Activated T-helper 1 cell treated with Interleukin-2 at 50 U/mL for 16 hours (primary cell): Measurements from ENCODE around the gene FBXO47.
"Not testable (repeated sequence)": the region's sequence is repeated elsewhere in the genome, so short reads cannot be mapped to it uniquely, and the experiment has no call there.

Source experiments
- DNase-seq: peaks from one replicate; pipeline ENCODE4 v3.0.0-alpha.2; 2020; ENCODE audit warnings: low read depth

Gene FBXO47

DNA sequence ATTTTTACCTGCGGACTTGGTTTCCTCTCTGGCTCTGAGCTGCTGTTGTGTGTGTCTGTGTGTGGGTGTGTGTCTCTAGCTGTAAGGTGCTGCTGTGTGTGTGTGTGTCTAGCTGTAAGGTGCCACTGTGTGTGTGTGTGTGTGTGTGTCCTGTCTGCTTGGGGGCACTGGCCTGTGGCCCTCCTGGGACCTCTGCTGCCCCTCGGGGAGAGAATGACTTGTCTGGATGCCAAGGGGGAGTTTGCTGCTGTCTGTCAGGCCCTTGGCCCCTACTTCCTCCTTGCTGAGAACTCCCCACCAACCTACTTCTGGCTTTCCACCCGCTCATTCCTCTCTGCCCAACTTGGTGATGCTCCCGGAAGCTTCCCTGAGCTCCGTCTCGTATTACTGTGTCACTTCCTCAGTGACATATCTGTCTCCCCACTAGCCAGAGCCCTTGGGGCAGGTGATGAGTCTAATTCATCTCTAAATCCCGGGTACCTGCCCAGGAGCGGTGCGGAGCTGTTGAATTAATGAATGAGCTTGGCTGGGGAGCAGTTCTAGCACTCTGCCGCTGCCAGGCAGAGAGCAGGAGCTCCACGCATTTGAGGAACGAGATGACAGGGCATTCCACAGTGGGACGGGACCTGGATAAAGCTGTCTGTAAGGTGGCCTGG is 45.3 kb downstream of the FBXO47 start:
- DNase-seq = no peak

DNA sequence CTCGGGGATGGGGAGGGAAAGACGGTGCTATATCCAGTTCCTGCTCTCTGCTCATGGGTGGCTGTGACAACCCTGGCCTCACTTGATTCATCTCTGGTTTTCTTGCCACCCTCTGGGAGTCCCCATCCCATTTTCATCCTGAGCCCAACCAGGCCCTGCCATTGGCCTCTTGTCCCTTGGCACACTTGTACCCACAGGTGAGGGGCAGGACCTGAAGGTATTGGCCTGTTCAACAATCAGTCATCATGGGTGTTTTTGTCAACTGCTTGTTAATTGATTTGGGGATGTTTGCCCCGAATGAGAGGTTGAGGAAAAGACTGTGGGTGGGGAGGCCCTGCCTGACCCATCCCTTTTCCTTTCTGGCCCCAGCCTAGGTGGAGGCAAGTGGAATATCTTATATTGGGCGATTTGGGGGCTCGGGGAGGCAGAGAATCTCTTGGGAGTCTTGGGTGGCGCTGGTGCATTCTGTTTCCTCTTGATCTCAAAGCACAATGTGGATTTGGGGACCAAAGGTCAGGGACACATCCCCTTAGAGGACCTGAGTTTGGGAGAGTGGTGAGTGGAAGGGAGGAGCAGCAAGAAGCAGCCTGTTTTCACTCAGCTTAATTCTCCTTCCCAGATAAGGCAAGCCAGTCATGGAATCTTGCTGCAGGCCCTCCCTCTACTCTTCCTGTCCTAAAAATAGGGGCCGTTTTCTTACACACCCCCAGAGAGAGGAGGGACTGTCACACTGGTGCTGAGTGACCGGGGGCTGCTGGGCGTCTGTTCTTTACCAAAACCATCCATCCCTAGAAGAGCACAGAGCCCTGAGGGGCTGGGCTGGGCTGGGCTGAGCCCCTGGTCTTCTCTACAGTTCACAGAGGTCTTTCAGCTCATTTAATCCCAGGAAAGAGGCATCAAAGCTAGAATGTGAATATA is 46.6 kb downstream of the FBXO47 start:
- DNase-seq = no peak

DNA sequence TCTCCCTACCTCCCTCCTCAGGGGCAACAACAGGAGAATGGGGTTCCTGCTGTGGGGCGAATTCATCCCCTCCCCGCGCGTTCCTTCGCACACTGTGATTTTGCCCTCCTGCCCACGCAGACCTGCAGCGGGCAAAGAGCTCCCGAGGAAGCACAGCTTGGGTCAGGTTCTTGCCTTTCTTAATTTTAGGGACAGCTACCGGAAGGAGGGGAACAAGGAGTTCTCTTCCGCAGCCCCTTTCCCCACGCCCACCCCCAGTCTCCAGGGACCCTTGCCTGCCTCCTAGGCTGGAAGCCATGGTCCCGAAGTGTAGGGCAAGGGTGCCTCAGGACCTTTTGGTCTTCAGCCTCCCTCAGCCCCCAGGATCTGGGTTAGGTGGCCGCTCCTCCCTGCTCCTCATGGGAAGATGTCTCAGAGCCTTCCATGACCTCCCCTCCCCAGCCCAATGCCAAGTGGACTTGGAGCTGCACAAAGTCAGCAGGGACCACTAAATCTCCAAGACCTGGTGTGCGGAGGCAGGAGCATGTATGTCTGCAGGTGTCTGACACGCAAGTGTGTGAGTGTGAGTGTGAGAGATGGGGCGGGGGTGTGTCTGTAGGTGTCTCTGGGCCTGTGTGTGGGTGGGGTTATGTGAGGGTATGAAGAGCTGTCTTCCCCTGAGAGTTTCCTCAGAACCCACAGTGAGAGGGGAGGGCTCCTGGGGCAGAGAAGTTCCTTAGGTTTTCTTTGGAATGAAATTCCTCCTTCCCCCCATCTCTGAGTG is 47.7 kb downstream of the FBXO47 start:
- DNase-seq = no peak

DNA sequence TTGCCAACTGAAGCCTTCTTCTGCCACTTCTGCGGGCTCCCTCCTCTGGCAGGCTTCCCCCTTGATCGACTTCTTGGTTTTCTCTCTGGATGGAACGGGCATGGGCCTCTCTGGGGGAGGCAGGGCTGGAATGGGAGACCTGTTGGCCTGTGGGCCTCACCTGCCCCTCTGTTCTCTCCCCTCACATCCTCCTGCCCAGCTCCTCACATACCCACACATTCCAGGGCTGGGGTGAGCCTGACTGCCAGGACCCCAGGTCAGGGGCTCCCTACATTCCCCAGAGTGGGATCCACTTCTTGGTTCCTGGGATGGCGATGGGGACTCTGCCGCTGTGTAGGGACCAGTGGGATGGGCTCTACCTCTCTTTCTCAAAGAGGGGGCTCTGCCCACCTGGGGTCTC is 48.3 kb downstream of the FBXO47 start:
- no peak for DNase-seq

DNA sequence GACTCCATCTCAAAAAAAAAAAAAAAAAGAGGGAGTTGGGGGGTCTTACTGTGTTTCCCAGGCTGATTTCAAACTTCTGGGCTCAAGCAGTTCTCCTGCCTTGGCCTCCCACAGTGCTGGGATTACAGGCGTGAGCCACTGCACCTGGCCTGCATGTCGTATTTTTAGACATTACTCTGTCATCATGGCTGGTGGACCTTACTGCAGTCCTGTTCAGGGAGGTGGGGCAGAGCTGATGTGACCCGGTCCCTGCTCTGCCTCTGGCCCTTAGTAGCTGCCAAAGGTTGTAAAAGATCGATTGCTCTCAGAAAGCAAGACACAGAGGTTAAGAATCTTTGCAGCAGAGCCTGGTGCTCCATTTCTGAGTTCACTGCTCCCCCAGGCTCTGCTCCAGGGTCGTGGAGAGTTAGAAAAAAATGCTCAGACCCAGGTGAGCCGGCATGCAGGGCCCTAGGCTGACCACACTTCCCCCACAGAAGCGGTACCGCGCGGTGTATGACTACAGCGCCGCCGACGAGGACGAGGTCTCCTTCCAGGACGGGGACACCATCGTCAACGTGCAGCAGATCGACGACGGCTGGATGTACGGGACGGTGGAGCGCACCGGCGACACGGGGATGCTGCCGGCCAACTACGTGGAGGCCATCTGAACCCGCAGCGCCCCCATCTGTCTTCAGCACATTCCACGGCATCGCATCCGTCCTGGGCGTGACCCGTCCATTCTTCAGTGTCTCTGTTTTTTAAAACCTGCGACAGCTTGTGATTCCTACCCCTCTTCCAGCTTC is 48.9 kb downstream of the FBXO47 start:
- no peak for DNase-seq

DNA sequence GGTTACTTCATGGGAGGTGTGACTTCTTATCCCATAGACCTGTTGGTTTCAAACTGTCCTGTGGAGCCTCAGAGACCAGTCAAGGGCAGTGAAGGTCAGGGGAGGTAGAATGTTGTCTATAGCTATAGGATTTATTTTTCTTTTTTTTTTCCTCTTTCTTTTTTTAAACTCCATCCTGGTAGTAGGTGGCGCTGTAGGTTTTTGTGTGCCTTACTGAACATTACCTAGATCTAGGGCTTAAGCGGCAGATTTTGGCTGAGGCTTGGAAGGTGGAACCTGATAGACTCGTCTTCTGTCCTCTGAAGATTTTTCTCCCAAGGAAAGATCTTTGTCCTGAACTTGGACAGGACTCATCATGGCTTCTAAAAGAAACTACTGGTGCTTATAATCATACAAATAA is 49.9 kb downstream of the FBXO47 start:
- no peak for DNase-seq

DNA sequence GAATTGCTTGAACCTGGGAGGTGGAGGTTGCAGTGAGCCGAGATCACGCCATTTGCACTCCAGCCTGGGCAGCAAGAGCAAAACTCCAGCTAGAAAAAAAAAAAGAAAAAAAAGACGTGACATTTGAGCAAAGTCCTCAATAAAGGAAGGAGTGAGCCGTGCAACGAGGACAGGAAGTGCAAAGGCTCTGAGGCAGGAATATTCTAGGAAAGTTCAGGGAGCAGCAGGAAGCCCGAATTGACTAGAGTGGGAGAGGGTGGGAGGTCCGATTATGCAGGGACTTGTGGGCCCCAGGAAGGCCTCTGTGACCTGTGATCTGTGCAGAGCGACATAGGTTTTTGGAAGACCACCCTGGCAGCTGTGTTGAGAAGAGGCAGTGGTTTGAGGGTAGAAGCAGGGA is 50.4 kb downstream of the FBXO47 start:
- no peak for DNase-seq

DNA sequence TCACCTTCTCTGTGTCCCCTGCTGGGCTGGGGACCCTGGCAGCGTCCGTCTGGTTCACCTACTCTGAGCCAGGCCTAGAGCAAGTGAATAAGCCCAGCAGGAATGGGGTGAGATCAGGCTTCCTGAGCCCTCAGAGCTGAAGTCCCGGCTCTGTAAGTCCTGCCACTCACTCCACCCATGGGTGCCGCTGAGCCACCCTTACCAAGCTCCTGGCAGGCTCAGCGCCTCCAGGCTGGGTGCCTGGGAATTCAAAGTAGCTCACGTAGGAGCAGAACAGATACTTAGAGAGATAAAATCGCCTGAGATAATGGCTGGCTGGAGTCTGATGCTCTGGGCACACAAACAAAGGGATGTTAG is 51.6 kb downstream of the FBXO47 start:
- no peak for DNase-seq

DNA sequence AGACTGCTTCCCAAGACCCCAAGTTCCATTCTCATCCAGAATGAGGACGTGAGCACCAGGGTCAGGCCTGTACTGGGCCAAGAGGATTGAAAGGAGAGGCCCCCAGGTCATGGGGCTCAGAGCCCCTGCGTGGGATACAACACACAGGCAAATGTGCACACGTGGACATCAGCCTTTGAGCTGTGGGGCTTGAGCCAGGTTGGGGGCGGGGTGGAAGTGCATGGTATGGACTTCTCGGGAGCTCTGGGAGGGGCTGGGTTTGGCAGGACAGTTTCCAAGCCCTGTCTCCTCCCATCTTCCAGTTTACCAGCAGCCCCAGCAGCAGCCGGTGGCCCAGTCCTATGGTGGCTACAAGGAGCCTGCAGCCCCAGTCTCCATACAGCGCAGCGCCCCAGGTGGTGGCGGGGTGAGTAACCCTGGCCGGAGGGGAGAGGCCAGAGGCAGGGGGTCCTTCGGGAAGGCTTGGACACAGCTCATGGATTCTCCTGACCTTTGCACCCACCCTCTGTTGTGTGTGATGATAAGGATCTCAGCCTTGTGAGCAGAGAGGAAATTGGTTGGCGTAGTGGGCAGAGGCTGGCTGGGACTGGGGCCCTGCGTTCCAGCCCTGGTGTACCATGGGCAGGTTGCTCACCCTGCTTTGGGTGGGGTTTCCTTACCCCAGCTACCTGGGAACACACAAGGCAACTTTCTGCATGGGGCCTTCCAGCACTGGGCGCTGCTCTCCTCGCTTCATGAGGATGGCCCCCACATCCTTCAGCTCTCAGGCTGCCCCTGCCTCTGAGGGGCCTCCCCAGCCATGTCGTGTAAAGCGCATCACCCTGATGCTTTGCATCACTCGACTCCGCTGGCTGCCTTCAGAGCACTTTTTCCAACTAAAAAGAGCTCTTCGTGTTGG is 52.2 kb downstream of the FBXO47 start:
- no peak for DNase-seq

DNA sequence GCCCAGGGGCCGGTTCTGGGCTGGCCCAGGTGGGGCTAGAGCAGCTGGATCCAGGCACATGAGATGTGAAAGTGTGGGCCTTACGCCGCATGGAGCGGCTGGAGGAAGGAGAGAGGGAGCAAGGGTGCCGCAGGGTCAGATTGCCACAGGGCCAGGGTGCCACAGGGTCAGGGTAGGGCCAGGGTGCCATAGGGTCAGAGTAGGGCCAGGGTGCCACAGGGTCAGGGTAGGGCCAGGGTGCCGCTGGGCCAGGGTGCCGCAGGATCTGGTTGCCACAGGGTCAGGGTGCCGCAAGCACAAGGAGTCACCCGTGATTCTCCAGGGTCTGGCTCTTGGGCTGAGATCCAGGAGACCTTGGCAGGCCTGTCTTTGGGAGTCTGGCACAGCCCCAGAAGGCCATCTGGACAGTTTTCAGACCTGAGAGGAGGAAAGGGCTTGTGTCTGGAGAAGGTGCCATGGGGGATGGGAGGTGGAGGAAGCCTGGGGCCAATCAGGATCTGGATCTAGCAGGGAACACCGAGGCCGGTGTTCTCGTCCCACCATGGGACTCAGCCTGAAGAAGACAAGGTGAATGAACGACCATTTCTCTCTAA is 54.9 kb downstream of the FBXO47 start:
- no peak for DNase-seq

DNA sequence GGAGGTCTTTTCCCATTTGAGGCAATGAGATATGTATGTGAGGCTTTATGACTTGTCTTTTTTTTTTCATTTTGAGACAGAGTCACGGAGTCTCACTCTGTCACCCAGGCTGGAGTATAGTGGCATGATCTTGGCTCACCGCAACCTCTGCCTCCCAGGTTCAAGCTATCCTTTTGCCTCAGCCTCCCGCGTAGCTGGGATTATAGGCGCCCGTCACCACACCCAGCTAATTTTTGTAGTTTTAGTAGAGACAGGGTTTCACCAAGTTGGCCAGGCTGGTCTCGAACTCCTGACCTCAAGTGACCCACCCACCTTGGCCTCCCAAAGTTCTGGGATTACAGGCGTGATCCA is 55.5 kb downstream of the FBXO47 start:
- DNase-seq = not testable (repeated sequence)

DNA sequence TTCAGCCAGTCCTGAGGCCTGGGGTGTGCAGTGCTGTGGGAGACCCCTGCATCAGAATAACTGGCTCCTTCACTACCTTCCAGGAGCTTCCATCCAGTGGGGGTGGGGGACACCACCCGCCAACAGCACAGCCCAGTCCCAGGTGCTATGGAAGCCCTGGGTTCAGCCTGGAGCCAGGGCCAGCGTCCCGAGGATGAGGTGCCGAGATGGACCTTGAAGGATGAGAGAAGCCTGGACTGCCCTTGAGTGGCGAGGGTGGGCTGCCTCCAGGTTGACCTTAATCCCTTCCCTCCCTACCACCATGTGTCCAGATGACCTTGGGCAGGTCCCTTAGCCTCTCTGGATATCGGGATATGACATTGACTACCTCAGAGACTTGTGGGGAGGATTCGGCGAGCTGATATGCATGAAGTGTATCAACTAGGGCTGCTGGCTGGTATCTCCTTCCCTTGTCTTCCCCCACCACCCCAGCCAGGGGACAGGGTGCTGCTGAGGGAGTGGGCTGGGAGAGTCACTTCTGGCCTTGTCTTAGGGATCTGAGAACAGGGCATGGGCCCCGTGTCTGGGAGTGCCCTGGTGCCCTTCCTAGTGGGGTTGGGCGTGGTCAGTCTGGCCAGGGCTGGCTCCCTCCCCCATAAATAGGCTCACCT is 56.0 kb downstream of the FBXO47 start:
- DNase-seq = no peak

DNA sequence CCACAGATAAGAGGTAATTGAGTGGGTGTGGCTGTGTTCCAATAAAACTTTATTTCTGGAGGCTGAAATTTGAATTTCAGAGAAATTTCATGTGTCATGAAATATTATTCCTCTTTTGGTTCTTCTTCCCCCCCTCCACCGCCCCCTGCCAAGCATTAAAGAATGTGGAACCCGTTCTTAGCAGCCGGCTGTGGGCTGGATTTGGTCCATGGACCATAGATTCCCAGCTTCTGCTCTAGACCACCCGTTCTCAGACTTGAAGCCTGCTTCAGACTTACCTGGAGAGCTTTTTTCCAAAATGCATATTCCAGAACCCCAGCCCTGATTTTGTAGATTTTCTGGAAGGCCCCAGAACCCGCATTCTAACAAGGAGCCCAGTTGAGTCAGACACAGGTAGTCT is 56.9 kb downstream of the FBXO47 start:
- DNase-seq = no peak

GRCh38 chr17:38908676-38909181 is 58.5 kb downstream of the FBXO47 start:
- no peak for DNase-seq

DNA sequence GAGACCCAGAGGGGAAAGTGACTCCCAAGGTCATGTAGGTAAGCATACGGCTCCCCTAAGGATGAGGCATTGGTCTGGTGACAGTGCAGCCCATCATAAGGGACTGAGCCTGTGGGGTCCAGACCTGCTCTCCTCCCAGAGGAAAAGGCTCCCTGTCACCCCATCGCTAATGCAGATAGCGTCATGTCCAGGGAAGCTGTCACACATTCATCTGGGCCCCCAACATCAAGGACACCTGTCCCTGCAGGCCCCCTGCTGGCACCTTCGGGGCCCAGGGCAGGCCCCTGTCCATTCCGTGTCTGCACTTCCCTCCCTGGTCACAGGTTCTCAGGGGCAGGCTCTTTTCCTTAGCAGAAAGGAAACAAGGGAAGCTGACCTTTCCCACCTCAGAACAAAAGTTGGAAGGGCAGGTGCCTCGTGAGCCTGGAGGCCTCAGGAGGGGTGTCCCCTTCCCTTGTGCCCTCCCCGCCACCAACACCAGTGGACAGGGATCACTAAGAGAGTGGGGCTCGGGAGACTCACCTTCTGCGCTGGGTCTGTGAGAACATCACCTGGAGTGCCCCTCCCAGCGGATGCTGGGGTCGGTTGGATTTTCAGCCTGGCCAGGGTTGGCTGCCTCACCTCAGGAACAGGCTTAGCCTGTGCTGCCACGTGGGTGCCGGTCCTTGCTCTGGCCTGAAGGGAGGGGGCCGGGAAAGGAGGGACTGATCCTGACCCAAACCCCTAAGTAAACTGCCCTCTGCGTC is 59.1 kb downstream of the FBXO47 start:
- DNase-seq = no peak

DNA sequence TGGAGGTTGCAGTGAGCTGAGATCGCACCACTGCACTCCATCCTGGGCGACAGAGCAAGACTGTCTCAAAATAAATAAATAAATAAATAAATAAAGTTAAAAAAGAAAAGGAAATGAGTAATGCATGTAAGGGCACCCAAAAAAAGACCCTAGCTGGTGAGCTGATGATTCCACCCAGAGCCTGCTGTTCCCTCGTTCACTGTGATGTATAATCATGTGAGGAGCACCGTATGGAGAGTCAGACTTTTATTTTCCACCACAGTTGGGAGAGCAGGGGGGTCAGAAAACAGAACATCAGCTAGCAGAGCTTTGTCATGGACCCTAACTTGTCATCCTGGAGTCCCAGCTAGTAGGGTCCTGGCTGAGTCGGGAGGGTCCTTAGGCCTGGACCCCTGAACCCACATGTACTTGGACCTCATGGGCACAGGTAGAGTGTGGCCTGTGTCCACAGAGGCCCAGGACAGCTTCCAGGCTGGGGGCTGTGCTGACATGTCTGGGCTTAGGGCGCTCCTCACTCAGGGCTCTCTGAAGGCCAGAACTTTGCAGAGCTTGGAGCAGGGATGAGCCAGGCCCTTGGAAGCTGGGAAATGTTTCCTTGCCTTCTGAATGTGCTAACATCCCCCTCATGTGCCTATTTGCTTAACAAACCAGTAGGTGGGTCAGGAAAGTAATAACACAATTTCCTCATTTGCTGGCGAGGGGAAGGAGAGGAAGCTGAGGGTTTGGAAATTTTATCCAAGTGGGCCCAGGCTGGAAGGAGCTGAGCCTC is 60.6 kb downstream of the FBXO47 start:
- DNase-seq = no peak

DNA sequence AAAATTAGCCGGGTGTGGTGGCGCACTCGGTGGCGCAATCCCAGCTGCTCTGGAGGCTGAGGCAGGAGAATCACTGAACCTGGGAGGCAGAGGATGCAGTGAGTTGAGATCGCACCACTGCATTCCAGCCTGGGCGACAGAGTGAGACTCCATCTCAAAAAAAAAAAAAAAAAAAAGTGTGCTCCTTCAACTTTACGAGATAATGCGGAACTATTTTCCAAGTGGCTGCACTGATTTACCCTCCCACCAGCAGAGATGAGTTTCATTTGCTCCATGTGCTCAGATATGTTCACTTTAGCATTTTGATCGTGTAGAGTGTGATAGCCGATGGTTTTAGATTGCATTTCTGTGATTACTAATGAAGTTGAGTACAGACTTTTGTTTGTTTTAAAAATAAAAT is 61.8 kb downstream of the FBXO47 start:
- DNase-seq = no peak

GRCh38 chr17:38904892-38905291 is 62.3 kb downstream of the FBXO47 start:
- DNase-seq = no peak

GRCh38 chr17:38903404-38903803 is 63.8 kb downstream of the FBXO47 start:
- no peak for DNase-seq
